ENCODE measurements around the gene RASSF6. TPM values are rescaled to one million over a fixed set of nuclear protein-coding genes. Genes with fewer than 3 reads are reported as not detected.

RASSF6 gene
- total RNA-seq, 1 experiment from 2014 or later = 0.22 TPM

DNA sequence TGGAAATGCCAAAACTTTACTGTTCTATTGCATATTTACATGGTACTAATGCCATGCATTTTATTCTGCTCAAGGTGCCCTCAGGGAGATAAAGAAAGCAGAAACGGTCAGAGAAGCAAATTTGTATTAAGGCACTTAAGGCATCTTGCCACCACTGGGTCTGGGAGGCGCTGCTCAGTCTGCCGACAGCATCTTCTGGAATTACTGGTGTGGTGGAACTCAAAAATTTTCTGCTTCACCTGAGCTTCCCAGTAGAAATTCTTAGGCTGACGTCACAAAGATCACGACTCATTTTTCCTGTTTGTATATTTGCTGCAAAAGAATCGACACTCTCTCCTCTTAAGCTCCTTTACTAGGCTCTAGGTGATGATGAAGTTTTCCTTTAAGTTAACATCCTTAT lies 3.0 kb downstream of the RASSF6 start:
- no peak overlapping the region for H3K23ac ChIP-seq (ENCODE audit: insufficient read length, low read depth, low read length)
- H3T11ph ChIP-seq (ENCODE audit: low read length) = no peak overlapping the region
- no peak overlapping the region for H3K4me2 ChIP-seq (ENCODE audit: insufficient read depth, insufficient read length, low read length)
- no peaks in the 10 kb centered on the region for H4K20me1 ChIP-seq (ENCODE audit: control insufficient read depth, insufficient read depth, insufficient read length)
- no peak overlapping the region for H4K5ac ChIP-seq (ENCODE audit: insufficient read length, low read depth, low read length)
- no peaks in the 10 kb centered on the region for H3K79me2 ChIP-seq (ENCODE audit: insufficient read depth, low read length)
- H3K18ac ChIP-seq (ENCODE audit: insufficient read length, low read depth, low read length) = no peak overlapping the region
- Mint-ChIP-seq H3K4me1 (peaks cover 17 to 23% of the 10 kb centered on the region in 2 experiments), H3K4me3 (no peak overlapping the region), H3K9me3 (no peaks in the 10 kb centered on the region), H3K27ac (no peak overlapping the region), H3K36me3 (ENCODE audit: insufficient read depth in 1 of 3, low read depth in 3 of 3) (no peaks in the 10 kb centered on the region), H3K27me3 (ENCODE audit: low read depth) (peaks cover 18% of the 10 kb centered on the region)
- H2BK5ac ChIP-seq (ENCODE audit: insufficient read length, low read length) = no peak overlapping the region
- no peak overlapping the region for H4K8ac ChIP-seq (replicated peaks; ENCODE audit: insufficient read length, low read depth, low read length)
- no peak overlapping the region for H2BK12ac ChIP-seq (ENCODE audit: insufficient read length, low read depth, low read length)
- H3K23me2 ChIP-seq (ENCODE audit: insufficient read length, low read depth, low read length, poor library complexity, severe bottlenecking) = peaks cover 3% of the 10 kb centered on the region
- H3K9me3 ChIP-seq (ENCODE audit: control insufficient read depth, low read depth, low read length) = no peaks in the 10 kb centered on the region
- no peak overlapping the region for H2AK5ac ChIP-seq (ENCODE audit: insufficient read length, low read length)
- no peak overlapping the region for H4K91ac ChIP-seq (ENCODE audit: insufficient read length, low read depth, low read length)
- H2BK20ac ChIP-seq (ENCODE audit: low read depth, low read length, poor library complexity, severe bottlenecking) = no peak overlapping the region
- H3K27me3 ChIP-seq (ENCODE audit: insufficient read depth, low read length) = no peaks in the 10 kb centered on the region
- H3K9ac ChIP-seq (ENCODE audit: extremely low read depth, insufficient read length, low read length) = no peak overlapping the region
- no peak for DNase-seq
- H2BK120ac ChIP-seq (ENCODE audit: low read depth, low read length, poor library complexity, severe bottlenecking) = no peak overlapping the region
- no CpG with 5 or more reads among the region's 6 CpGs for WGBS (ENCODE audit: extremely low coverage, insufficient read length, low lambda C conversion rate)
- no peak overlapping the region for H3K14ac ChIP-seq (ENCODE audit: insufficient read depth, low read length)
- H3K27ac ChIP-seq (ENCODE audit: insufficient read length, low read depth, low read length) = no peak overlapping the region
- H2AFZ ChIP-seq (ENCODE audit: low read length) = no peak overlapping the region
- H2BK15ac ChIP-seq (ENCODE audit: low read depth, low read length) = no peak overlapping the region
- TF ChIP-seq CTCF (conservative IDR thresholded peaks at IDR 0.05) = no peak
- no peak overlapping the region for H3K4ac ChIP-seq (ENCODE audit: low read depth, low read length)
- H3K56ac ChIP-seq (ENCODE audit: insufficient read length, low read depth, low read length) = no peak overlapping the region
- H3K4me1 ChIP-seq (ENCODE audit: insufficient read depth, low read length) = no peaks in the 10 kb centered on the region
- H3K79me1 ChIP-seq (ENCODE audit: insufficient read depth, low read depth, low read length, poor library complexity, severe bottlenecking) = no peaks in the 10 kb centered on the region
